HCT116 (cell line): ENCODE data around the gene SGK1. TPM values are rescaled to one million over a fixed set of nuclear protein-coding genes. Genes with fewer than 3 reads are reported as not detected.

Experiments
- ATAC-seq: fragments of 200-7000 bp; cut with Tn5 transposase; 2 replicates; pipeline ENCODE4 v1.9.1; 2020; ENCODE audit warnings: mild to moderate bottlenecking, moderate library complexity
- BruUV-seq: library from RNA; stranded (reverse); fragments of 400-500 nt; replicated peaks from 2 replicates; lab custom pipeline; 2021; lab: Mats Ljungman, UMichigan
- CTCF ChIA-PET: fragments of 300-600 bp; sonication (Branson Sonifier 250); formaldehyde crosslinking; loops from one replicate; lab custom pipeline; 2021; ENCODE audit warnings: antibody characterized with exemption; lab: Charles Lee
- POLR2A ChIA-PET: fragments of 300-600, 350-600 bp; sonication (Branson Sonifier 250); formaldehyde crosslinking; loops from one replicate; lab custom pipeline; 2021; ENCODE audit warnings: antibody characterized with exemption; lab: Charles Lee
- RAD21 ChIA-PET, 2 experiments: fragments of 300-600 bp; sonication (Branson Sonifier 250); formaldehyde crosslinking; loops; one replicate each; lab custom pipeline; 2023; ENCODE audit warnings: low total read pairs in 2 of 2; ENCODE audit not compliant: uncharacterized antibody in 2 of 2, unreplicated experiment in 2 of 2, low non-redundant PET in 1 of 2; lab: Charles Lee
- DNase-seq: peaks from one replicate; pipeline ENCODE4 v3.0.0-alpha.2; 2010; ENCODE audit warnings: low read depth, low spot score
- H2AFZ ChIP-seq: fragments of 200-600 bp; shearing (Covaris generic), sonication (generic); 2 replicates; pipeline ENCODE4 v1.6.1; 2017; ENCODE audit warnings: low read depth, mixed run types, mixed read lengths, antibody characterized with exemption, low read length; ENCODE audit not compliant: poor library complexity, severe bottlenecking
- H3K27ac ChIP-seq: 2 replicates; pipeline ENCODE4 v1.5.1; 2012; ENCODE audit warnings: low read depth, low read length
- H3K27me3 ChIP-seq: fragments of 200-600 bp; sonication (generic); 2 replicates; pipeline ENCODE4 v1.6.1; 2016; ENCODE audit warnings: mixed run types, low read length, mixed read lengths; ENCODE audit not compliant: insufficient read depth
- H3K36me3 ChIP-seq, 2 experiments: fragments of 200-500 bp in 1 of 2; fragments of 200-600 bp in 1 of 2; sonication (Bioruptor generic) in 1 of 2; sonication (generic) in 1 of 2; 2 replicates each; pipeline versions ENCODE4 v1.5.1 to v1.6.1; 2014 to 2016; ENCODE audit warnings: low read length in 2 of 2, inconsistent platforms in 1 of 2, mixed read lengths in 1 of 2, mixed run types in 1 of 2; ENCODE audit not compliant: insufficient read depth in 2 of 2, control insufficient read depth in 1 of 2
- H3K4me1 ChIP-seq, 2 experiments: fragments of 200-600 bp in 1 of 2; sonication (generic) in 1 of 2; 2 replicates each; pipeline versions ENCODE4 v1.5.1 to v1.6.1; 2012 to 2017; ENCODE audit warnings: low read length in 2 of 2, inconsistent platforms in 1 of 2, mild to moderate bottlenecking in 1 of 2, mixed read lengths in 1 of 2, mixed run types in 1 of 2, moderate library complexity in 1 of 2; ENCODE audit not compliant: insufficient read depth in 2 of 2, control insufficient read depth in 1 of 2
- H3K4me2 ChIP-seq: fragments of 200-600 bp; sonication (generic); 2 replicates; pipeline ENCODE4 v1.6.1; 2017; ENCODE audit warnings: mixed run types, low read length, mixed read lengths
- H3K4me3 ChIP-seq, 2 experiments: fragments of 200-600 bp in 1 of 2; sonication (generic) in 1 of 2; replicated peaks in 1 of 2; 2 replicates each; pipeline ENCODE4 v1.5.1; 2011 to 2016; ENCODE audit warnings: low read length in 2 of 2, control low read depth in 1 of 2, low read depth in 1 of 2, mild to moderate bottlenecking in 1 of 2, mixed read lengths in 1 of 2, mixed run types in 1 of 2
- H3K79me2 ChIP-seq: fragments of 200-600 bp; sonication (generic); 2 replicates; pipeline ENCODE4 v1.6.1; 2017; ENCODE audit warnings: mild to moderate bottlenecking, mixed run types, low read length, moderate library complexity, mixed read lengths; ENCODE audit not compliant: insufficient read depth
- H3K9ac ChIP-seq: fragments of 200-600 bp; sonication (generic); 2 replicates; pipeline ENCODE4 v1.6.1; 2016; ENCODE audit warnings: low read length, mixed read lengths
- H3K9me2 ChIP-seq: fragments of 200-600 bp; sonication (generic), shearing (Covaris generic); 2 replicates; pipeline ENCODE4 v1.6.1; 2017; ENCODE audit warnings: mixed run types, mild to moderate bottlenecking, moderate library complexity; ENCODE audit not compliant: insufficient read depth
- H3K9me3 ChIP-seq, 2 experiments: fragments of 200-500 bp in 1 of 2; fragments of 200-600 bp in 1 of 2; sonication (Bioruptor generic) in 1 of 2; sonication (generic) in 1 of 2; 2 replicates each; pipeline ENCODE4 v1.6.1; 2014 to 2017; ENCODE audit warnings: low read length in 2 of 2, mixed read lengths in 2 of 2, inconsistent platforms in 1 of 2, low read depth in 1 of 2, mild to moderate bottlenecking in 1 of 2, mixed run types in 1 of 2, moderate library complexity in 1 of 2; ENCODE audit not compliant: control insufficient read depth in 1 of 2, insufficient read depth in 1 of 2
- H4K20me1 ChIP-seq: fragments of 200-600 bp; sonication (generic), shearing (Covaris generic); 2 replicates; pipeline ENCODE4 v1.6.1; 2017; ENCODE audit warnings: mixed run types, mild to moderate bottlenecking, moderate library complexity; ENCODE audit not compliant: insufficient read depth
- ATF3 ChIP-seq: IDR thresholded peaks from 2 replicates; pipeline ENCODE4 v1.6.1; 2012
- CBX3 ChIP-seq: IDR thresholded peaks from 2 replicates; pipeline ENCODE4 v1.6.1; 2012; ENCODE audit warnings: low read depth
- CEBPB ChIP-seq: IDR thresholded peaks from 2 replicates; pipeline ENCODE4 v1.6.1; 2012; ENCODE audit warnings: low read depth
- CTCF ChIP-seq, 3 experiments: fragments of 200-600 bp in 1 of 3; sonication (generic) in 1 of 3; IDR thresholded peaks in 2 of 3; conservative IDR thresholded peaks in 1 of 3; 2 replicates each; pipeline ENCODE4 v1.5.1; 2012 to 2017; ENCODE audit warnings: low read depth in 2 of 3, low read length in 2 of 3, antibody characterized with exemption in 1 of 3, borderline replicate concordance in 1 of 3, control low read depth in 1 of 3, mild to moderate bottlenecking in 1 of 3, mixed read lengths in 1 of 3, mixed run types in 1 of 3, moderate library complexity in 1 of 3; ENCODE audit not compliant: insufficient read depth in 1 of 3
- EGR1 ChIP-seq: IDR thresholded peaks from 2 replicates; pipeline ENCODE4 v1.6.1; 2012; ENCODE audit warnings: low read depth
- EZH2 ChIP-seq: fragments of 200-600 bp; sonication (generic); IDR thresholded peaks from 2 replicates; pipeline ENCODE4 v1.6.1; 2017; ENCODE audit warnings: antibody characterized with exemption, mixed run types
- EZH2phosphoT487 ChIP-seq: fragments of 200-600 bp; IDR thresholded peaks from 2 replicates; pipeline ENCODE4 v1.6.1; 2018; ENCODE audit warnings: antibody characterized with exemption, borderline replicate concordance
- FOSL1 ChIP-seq: IDR thresholded peaks from 2 replicates; pipeline ENCODE4 v1.6.1; 2012; ENCODE audit warnings: low read depth
- JUND ChIP-seq: IDR thresholded peaks from 2 replicates; pipeline ENCODE4 v1.6.1; 2012
- MAX ChIP-seq: IDR thresholded peaks from 2 replicates; pipeline ENCODE4 v1.6.1; 2012
- POLR2A ChIP-seq: IDR thresholded peaks from 2 replicates; pipeline ENCODE4 v1.7.0; 2011; ENCODE audit warnings: borderline replicate concordance; ENCODE audit not compliant: insufficient read depth, insufficient read length; ENCODE audit errors: extremely low read depth
- POLR2AphosphoS5 ChIP-seq: IDR thresholded peaks from 2 replicates; pipeline ENCODE4 v1.6.1; 2011; ENCODE audit warnings: mild to moderate bottlenecking, low read depth, low read length, moderate library complexity
- RAD21 ChIP-seq: IDR thresholded peaks from 2 replicates; pipeline ENCODE4 v1.6.1; 2012; ENCODE audit warnings: low read depth, mild to moderate bottlenecking
- REST ChIP-seq: IDR thresholded peaks from 2 replicates; pipeline ENCODE4 v1.6.1; 2012; ENCODE audit warnings: low read depth
- SIN3A ChIP-seq: IDR thresholded peaks from 2 replicates; pipeline ENCODE4 v1.6.1; 2012; ENCODE audit warnings: low read depth
- SP1 ChIP-seq: IDR thresholded peaks from 2 replicates; pipeline ENCODE4 v1.6.1; 2012; ENCODE audit warnings: low read depth
- SRF ChIP-seq: IDR thresholded peaks from 2 replicates; pipeline ENCODE4 v1.6.1; 2012; ENCODE audit warnings: low read depth
- TCF7L2 ChIP-seq: IDR thresholded peaks from 2 replicates; pipeline ENCODE4 v1.7.0; 2011; ENCODE audit warnings: borderline replicate concordance, inconsistent platforms; ENCODE audit not compliant: insufficient read depth, insufficient read length; ENCODE audit errors: extremely low read depth
- YY1 ChIP-seq: IDR thresholded peaks from 2 replicates; pipeline ENCODE4 v1.6.1; 2011; ENCODE audit warnings: low read length, low read depth, moderate library complexity, mild to moderate bottlenecking; ENCODE audit not compliant: insufficient replicate concordance; ENCODE audit errors: extremely low read depth
- ZBTB33 ChIP-seq: IDR thresholded peaks from 2 replicates; pipeline ENCODE4 v1.6.1; 2011; ENCODE audit warnings: mild to moderate bottlenecking, low read length, moderate library complexity; ENCODE audit not compliant: insufficient replicate concordance; ENCODE audit errors: extremely low read depth
- intact Hi-C: fragments of 100-400 bp; cut with micrococcal nuclease; formaldehyde crosslinking; loops from 2 replicates; pipeline ENCODE4 v1.10.0; 2022
- total RNA-seq: library from RNA; stranded (reverse); gene quantifications from one replicate; pipeline ENCODE4 v1.2.1, GENCODE V29; 2021; ENCODE audit not compliant: unreplicated experiment

SGK1 gene
- total RNA-seq, 1 experiment from 2014 or later: 4.5 TPM

GRCh38 chr6:134131530-134132139 lies 186.3 kb downstream of the SGK1 start:
- intact Hi-C loops: no loop called here
- no peak overlapping the region for H3K27ac ChIP-seq
- ATAC-seq (no peak), DNase-seq (no peak)
- no peak overlapping the region for H3K4me2 ChIP-seq
- ChIA-PET CTCF (no interaction called here), POLR2A (no interaction called here), RAD21 (interaction anchor here in 1 of 2 experiments (0.7 kb wide), 1 partner anchor 95 kb away, joined by 3 read pairs; no protein-coding TSS in a partner anchor)
- H2AFZ ChIP-seq: no peak overlapping the region
- H4K20me1 ChIP-seq: no peaks in the 10 kb centered on the region
- no TSS peak for BruUV-seq
- no peaks in the 10 kb centered on the region; a peak in 1 of 4 replicates for H3K4me1 ChIP-seq
- H3K27me3 ChIP-seq: no peaks in the 10 kb centered on the region
- H3K9me3 ChIP-seq: no peaks in the 10 kb centered on the region
- no peak overlapping the region for H3K4me3 ChIP-seq
- H3K79me2 ChIP-seq: no peaks in the 10 kb centered on the region
- TF ChIP-seq MAX: no peak
- no peak for TF ChIP-seq CTCF (IDR thresholded peaks at IDR 0.05 in 2 of 3, conservative IDR thresholded peaks at IDR 0.05 in 1 of 3; ENCODE audit: borderline replicate concordance in 1 of 3, insufficient read depth in 1 of 3, low read depth in 2 of 3, low read length in 2 of 3)
- no peak for TF ChIP-seq SP1
- no peak for TF ChIP-seq EGR1
- no peak for TF ChIP-seq YY1
- TF ChIP-seq REST: no peak
- TF ChIP-seq SIN3A: no peak
- TF ChIP-seq ATF3: no peak
- TF ChIP-seq JUND: no peak
- no peak for TF ChIP-seq EZH2phosphoT487
- TF ChIP-seq CBX3: no peak
- TF ChIP-seq ZBTB33: no peak
- no peak for TF ChIP-seq CEBPB
- no peak for TF ChIP-seq POLR2A
- TF ChIP-seq SRF: no peak
- no peak for TF ChIP-seq EZH2
- no peak for TF ChIP-seq FOSL1
- no peak for TF ChIP-seq POLR2AphosphoS5
- no peak for TF ChIP-seq TCF7L2
- TF ChIP-seq RAD21: no peak
- H3K9me2 ChIP-seq: no peaks in the 10 kb centered on the region
- H3K36me3 ChIP-seq: no peaks in the 10 kb centered on the region
- H3K9ac ChIP-seq: no peak overlapping the region
